ENCODE data around the gene SPATS2. TPM values are rescaled to one million over a fixed set of nuclear protein-coding genes. Genes with fewer than 3 reads are reported as not detected.

SPATS2 gene
- total and polyA plus RNA-seq, 10 of the 15 experiments (the other 5 are each of a cell fraction or from before 2014, with no cell fraction given): 9.0 to 54.2 (median 27.5) TPM

GRCh38 chr12:49369411-49370145 is 2.3 kb downstream of the SPATS2 start (continued):
- TF ChIP-seq IKZF1 (conservative IDR thresholded peaks at IDR 0.05) (peak; percentile 53), NFXL1 (IDR thresholded peaks at IDR 0.05; ENCODE audit: borderline replicate concordance) (no peak), CEBPZ (IDR thresholded peaks at IDR 0.05; ENCODE audit: low read depth, low read length) (no peak), FOXK2 (IDR thresholded peaks at IDR 0.05) (no peak), EZH2 (IDR thresholded peaks at IDR 0.05; ENCODE audit: borderline replicate concordance, control insufficient read depth, low read depth, low read length) (no peak), SREBF2 (IDR thresholded peaks at IDR 0.05; ENCODE audit: low read length) (no peak), SMAD1 (IDR thresholded peaks at IDR 0.05; ENCODE audit: low read depth, partially characterized antibody) (no peak), ZNF217 (IDR thresholded peaks at IDR 0.05) (no peak), NFYA (IDR thresholded peaks at IDR 0.05; ENCODE audit: borderline replicate concordance, low read depth, low read length) (no peak), USF1 (IDR thresholded peaks at IDR 0.05; ENCODE audit: borderline replicate concordance, extremely low read length, insufficient read depth, low read depth, low read length) (no peak), MTA2 (IDR thresholded peaks at IDR 0.05; ENCODE audit: low read depth) (0 out of 2 replicates have a peak, but pooled peaks have one; percentile 23), PKNOX1 (IDR thresholded peaks at IDR 0.05) (no peak), E2F8 (IDR thresholded peaks at IDR 0.05; ENCODE audit: low read depth, partially characterized antibody) (no peak), IRF4 (IDR thresholded peaks at IDR 0.05; ENCODE audit: low read depth, low read length) (0 out of 2 replicates have a peak, but pooled peaks have one; percentile 45), RUNX3 (IDR thresholded peaks at IDR 0.05; ENCODE audit: low read length) (peak; percentile 58), KDM1A (IDR thresholded peaks at IDR 0.05; ENCODE audit: borderline replicate concordance) (no peak), STAT1 (conservative IDR thresholded peaks at IDR 0.05) (no peak), BCLAF1 (IDR thresholded peaks at IDR 0.05) (no peak), TCF7 (IDR thresholded peaks at IDR 0.05; ENCODE audit: borderline replicate concordance) (peak; percentile 20; the same call in 1 of the 2 replicates)
